Activated B cell treated with CpG ODN at 0.5 μM for 24 hours (primary cell): ENCODE results near the gene ZRANB2. TPM values are rescaled to one million over a fixed set of nuclear protein-coding genes. Genes with fewer than 3 reads are reported as not detected.

Source experiments
- ATAC-seq: fragments of 200-7000 bp; cut with Tn5 transposase; one replicate; pipeline ENCODE4 v1.10.0; 2021; ENCODE audit warnings: low read depth, mild to moderate bottlenecking, moderate library complexity
- CTCF ChIA-PET: fragments of 350-600 bp; sonication (Branson Sonifier 250); formaldehyde crosslinking; loops from one replicate; lab custom pipeline; 2021; ENCODE audit warnings: antibody characterized with exemption; lab: Charles Lee
- POLR2A ChIA-PET: fragments of 350-600 bp; sonication (Branson Sonifier 250); formaldehyde crosslinking; loops from one replicate; lab custom pipeline; 2021; ENCODE audit warnings: antibody characterized with exemption; lab: Charles Lee
- DNase-seq: peaks from one replicate; pipeline ENCODE4 v3.0.0; 2022
- H3K27ac Mint-ChIP-seq: one replicate; pipeline ENCODE4 v1.8.0; 2020; ENCODE audit warnings: mixed read lengths
- H3K27me3 Mint-ChIP-seq: one replicate; pipeline ENCODE4 v1.8.0; 2021; ENCODE audit warnings: mixed read lengths
- H3K36me3 Mint-ChIP-seq: one replicate; pipeline ENCODE4 v1.8.0; 2021; ENCODE audit warnings: low read depth, mixed read lengths
- H3K4me1 Mint-ChIP-seq: one replicate; pipeline ENCODE4 v1.8.0; 2021; ENCODE audit warnings: mixed read lengths
- H3K4me3 Mint-ChIP-seq: one replicate; pipeline ENCODE4 v1.8.0; 2020; ENCODE audit warnings: mild to moderate bottlenecking, mixed read lengths
- H3K9me3 Mint-ChIP-seq: one replicate; pipeline ENCODE4 v1.8.0; 2020; ENCODE audit warnings: mixed read lengths
- intact Hi-C: fragments of 100-400 bp; cut with micrococcal nuclease; formaldehyde crosslinking; loops from one replicate; pipeline ENCODE4 v1.15.1; 2024
- total RNA-seq: library from RNA; stranded (reverse); gene quantifications from 2 replicates; pipeline ENCODE4 v1.2.3, GENCODE V29; 2022
- TF ChIP-seq, protein P1 (sequence below): fragments of 200-600 bp; IDR thresholded peaks from one replicate; pipeline ENCODE4 v1.8.0; 2022; ENCODE audit warnings: antibody characterized with exemption, mild to moderate bottlenecking

Gene ZRANB2
- total RNA-seq, 1 donor from 2014 or later, result 130 TPM

DNA sequence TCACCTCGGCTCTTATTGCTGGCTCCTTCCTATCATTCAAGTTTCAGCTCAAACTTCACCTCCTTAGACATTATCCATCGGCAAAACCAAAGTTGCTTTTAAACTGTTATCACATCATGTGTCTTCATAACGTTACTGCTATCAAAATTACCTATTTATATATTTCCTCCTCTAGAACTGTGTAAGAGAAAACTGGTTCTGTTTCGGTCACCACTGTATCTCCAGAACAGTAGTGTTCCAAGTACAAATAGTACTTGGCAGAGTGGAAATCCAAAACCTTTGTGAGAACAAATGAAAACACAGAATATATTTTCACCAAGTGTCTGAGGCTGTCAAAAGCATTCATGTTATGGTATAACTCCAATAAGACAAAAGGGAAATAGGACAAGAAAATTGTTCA lies 9.1 kb downstream of the ZRANB2 start:
- H3K4me3 Mint-ChIP-seq, result no peak overlapping the region
- POLR2A ChIA-PET, result no interaction called here
- peaks cover 2% of the 10 kb centered on the region for H3K4me1 Mint-ChIP-seq
- DNase-seq, result no peak
- no peak overlapping the region for H3K27ac Mint-ChIP-seq
- H3K36me3 Mint-ChIP-seq, result peaks cover 79% of the 10 kb centered on the region
- TF ChIP-seq, protein P1, sequence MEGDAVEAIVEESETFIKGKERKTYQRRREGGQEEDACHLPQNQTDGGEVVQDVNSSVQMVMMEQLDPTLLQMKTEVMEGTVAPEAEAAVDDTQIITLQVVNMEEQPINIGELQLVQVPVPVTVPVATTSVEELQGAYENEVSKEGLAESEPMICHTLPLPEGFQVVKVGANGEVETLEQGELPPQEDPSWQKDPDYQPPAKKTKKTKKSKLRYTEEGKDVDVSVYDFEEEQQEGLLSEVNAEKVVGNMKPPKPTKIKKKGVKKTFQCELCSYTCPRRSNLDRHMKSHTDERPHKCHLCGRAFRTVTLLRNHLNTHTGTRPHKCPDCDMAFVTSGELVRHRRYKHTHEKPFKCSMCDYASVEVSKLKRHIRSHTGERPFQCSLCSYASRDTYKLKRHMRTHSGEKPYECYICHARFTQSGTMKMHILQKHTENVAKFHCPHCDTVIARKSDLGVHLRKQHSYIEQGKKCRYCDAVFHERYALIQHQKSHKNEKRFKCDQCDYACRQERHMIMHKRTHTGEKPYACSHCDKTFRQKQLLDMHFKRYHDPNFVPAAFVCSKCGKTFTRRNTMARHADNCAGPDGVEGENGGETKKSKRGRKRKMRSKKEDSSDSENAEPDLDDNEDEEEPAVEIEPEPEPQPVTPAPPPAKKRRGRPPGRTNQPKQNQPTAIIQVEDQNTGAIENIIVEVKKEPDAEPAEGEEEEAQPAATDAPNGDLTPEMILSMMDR, result no peak
- H3K9me3 Mint-ChIP-seq, result no peaks in the 10 kb centered on the region
- H3K27me3 Mint-ChIP-seq, result no peaks in the 10 kb centered on the region
- intact Hi-C loops, result no loop called here
- CTCF ChIA-PET, result no interaction called here
- ATAC-seq, result no peak

DNA sequence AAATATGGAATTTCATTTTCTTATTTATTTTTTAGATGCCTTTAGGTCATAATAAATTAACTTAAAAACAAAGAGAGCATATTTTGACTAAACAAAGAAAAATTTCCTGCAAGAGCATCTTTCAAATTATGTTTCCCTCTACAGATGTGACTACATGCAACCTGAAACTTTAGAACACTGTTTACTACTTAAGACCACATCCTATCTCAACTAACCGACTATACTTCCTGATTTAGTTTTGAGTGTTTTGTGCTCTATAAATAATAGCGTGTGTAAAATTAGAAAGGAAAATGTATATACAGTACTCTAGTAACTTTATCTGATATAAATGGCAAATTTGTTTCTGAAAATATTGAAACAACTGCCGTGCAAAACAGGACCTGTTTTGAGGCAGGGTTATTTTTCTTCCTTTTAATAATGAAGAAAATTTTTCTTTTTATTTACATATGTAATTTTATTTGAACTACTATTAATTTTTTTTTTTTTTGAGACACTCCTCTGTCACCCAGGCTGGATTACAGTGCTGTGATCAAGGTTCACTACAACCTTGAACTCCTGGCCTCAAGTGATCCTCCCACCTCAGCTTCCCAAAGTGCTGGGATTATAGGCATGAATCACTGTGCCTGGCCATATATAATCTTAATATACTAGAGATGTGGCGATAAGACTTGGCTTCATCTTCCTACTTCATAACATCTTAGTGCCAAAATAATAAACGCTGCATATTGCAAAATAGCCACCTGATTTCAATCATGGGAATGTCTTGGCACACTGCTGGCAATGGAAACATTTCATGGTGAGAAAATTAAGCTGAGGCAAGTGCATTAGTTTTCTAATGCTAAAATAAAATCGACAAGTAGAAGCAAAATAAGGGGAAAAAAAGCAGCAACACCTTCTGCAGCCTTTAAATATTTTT lies 12.3 kb downstream of the ZRANB2 start:
- Mint-ChIP-seq H3K27me3 (no peaks in the 10 kb centered on the region), H3K4me3 (no peak overlapping the region), H3K9me3 (no peaks in the 10 kb centered on the region), H3K27ac (no peak overlapping the region), H3K36me3 (peaks cover 80% of the 10 kb centered on the region), H3K4me1 (peaks cover 2% of the 10 kb centered on the region)
- no peak for DNase-seq
- intact Hi-C loops, result no loop called here
- CTCF ChIA-PET, result no interaction called here
- TF ChIP-seq, protein P1, result no peak
- ATAC-seq, result no peak
- POLR2A ChIA-PET, result interaction anchor here (2.4 kb wide), 1 partner anchor 12 kb away, joined by 6 read pairs; the partner anchor contains the start of gene ZRANB2

DNA sequence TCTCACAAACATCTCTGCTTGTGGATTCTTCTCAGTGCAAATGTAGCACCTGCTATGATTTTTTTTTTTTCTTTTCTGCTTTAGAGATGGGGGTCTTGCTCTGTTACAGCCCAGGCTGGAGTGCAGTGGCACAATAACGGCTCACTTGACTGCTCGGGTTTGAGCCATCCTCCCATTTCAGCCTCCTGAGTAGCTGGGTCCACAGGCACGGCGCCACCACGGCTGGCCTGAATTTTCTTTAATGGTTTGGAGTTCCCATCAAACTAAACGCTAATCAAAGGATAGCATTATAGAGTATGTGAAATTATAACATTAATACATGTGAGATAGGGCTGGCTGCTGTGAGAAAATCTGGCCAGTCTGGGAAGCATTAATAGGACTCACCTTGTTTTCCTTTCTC lies 26.0 kb downstream of the ZRANB2 start:
- no peak for ATAC-seq
- ChIA-PET POLR2A (no interaction called here), CTCF (no interaction called here)
- DNase-seq, result no peak
- Mint-ChIP-seq H3K4me3 (no peak overlapping the region), H3K4me1 (peaks cover 4% of the 10 kb centered on the region), H3K27me3 (peaks cover 4% of the 10 kb centered on the region), H3K36me3 (peaks cover 19% of the 10 kb centered on the region), H3K9me3 (no peaks in the 10 kb centered on the region), H3K27ac (no peak overlapping the region)
- TF ChIP-seq, protein P1, result no peak
- intact Hi-C loops, result no loop called here

DNA sequence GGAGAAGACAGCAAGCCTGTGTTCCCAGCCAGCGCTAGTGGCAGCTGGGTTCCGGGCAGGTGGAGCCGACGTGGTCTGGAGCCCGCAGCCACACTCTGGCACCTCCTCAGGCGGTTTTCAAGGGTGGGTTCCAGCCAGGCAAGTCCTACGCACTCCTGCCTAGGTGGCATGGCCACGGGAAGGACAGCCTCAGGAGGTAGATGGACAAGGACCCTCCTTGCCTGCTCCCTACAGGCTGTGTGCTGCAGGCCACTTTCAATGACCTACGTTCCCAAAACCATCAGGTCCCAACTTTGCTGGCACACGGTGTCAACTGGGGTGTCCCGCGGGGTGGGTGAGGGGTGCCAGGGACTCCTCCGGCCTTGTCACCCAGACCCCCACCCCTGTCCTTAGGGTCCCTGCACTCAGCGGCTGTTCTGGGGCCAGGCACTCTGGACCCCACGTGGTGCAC lies 26.5 kb downstream of the ZRANB2 start:
- DNase-seq (no peak), ATAC-seq (no peak)
- Mint-ChIP-seq H3K36me3 (peaks cover 16% of the 10 kb centered on the region), H3K4me1 (peaks cover 4% of the 10 kb centered on the region), H3K27ac (no peak overlapping the region), H3K27me3 (peaks cover 5% of the 10 kb centered on the region), H3K4me3 (no peak overlapping the region), H3K9me3 (no peaks in the 10 kb centered on the region)
- POLR2A ChIA-PET, result no interaction called here
- intact Hi-C loops, result no loop called here
- CTCF ChIA-PET, result no interaction called here
- TF ChIP-seq, protein P1, result no peak

DNA sequence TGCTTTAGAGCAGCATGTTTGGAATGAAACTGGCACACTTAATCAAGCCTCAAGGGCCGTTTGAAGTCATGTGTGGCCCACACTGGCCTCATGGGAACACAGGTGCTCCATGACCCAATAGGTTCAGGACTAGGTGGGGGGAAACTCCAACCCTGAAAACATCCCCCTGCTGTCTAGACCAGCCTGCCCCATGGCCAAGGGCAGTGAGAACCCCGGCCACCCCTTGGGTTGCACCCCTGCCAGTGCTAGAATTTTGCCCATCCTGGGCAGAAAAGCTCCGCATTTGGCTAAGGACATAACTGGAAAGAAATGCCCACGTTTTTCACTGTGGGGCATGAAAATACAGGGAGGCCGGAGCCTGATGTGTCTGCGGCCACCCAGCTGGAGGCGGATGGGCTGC lies 27.1 kb downstream of the ZRANB2 start:
- TF ChIP-seq, protein P1, result no peak
- peaks cover 7% of the 10 kb centered on the region for H3K27me3 Mint-ChIP-seq
- no peak for DNase-seq
- peaks cover 4% of the 10 kb centered on the region for H3K4me1 Mint-ChIP-seq
- intact Hi-C loops, result no loop called here
- H3K9me3 Mint-ChIP-seq, result no peaks in the 10 kb centered on the region
- H3K27ac Mint-ChIP-seq, result no peak overlapping the region
- no peak overlapping the region for H3K4me3 Mint-ChIP-seq
- POLR2A ChIA-PET, result no interaction called here
- peaks cover 11% of the 10 kb centered on the region for H3K36me3 Mint-ChIP-seq
- CTCF ChIA-PET, result no interaction called here
- no peak for ATAC-seq
